H1 (cell line): ENCODE data around the gene IFNA13. TPM values are rescaled to one million over a fixed set of nuclear protein-coding genes. Genes with fewer than 3 reads are reported as not detected.

Source experiments
- CTCF ChIA-PET: fragments of 300-600 bp; sonication (Branson Sonifier 250); formaldehyde crosslinking; loops from one replicate; lab custom pipeline; 2021; ENCODE audit not compliant: partially characterized antibody; lab: Charles Lee
- POLR2A ChIA-PET: fragments of 300-600 bp; sonication (Branson Sonifier 250); formaldehyde crosslinking; loops from one replicate; lab custom pipeline; 2021; ENCODE audit warnings: inconsistent platforms; ENCODE audit not compliant: partially characterized antibody; lab: Charles Lee
- DNase-seq, 2 experiments: peaks; one replicate each; pipeline versions ENCODE4 v3.0.0 to v3.0.0-alpha.2; 2010 to 2022; ENCODE audit warnings: low spot score in 2 of 2, low read depth in 1 of 2, mixed read lengths in 1 of 2
- FAIRE-seq: peaks from 2 replicates; lab custom pipeline; 2011; peaks lifted over from hg19 to GRCh38; lab: Jason Lieb, UNC
- H2AFZ ChIP-seq: 2 replicates; pipeline ENCODE4 v1.8.1; 2012; ENCODE audit warnings: low read length, inconsistent platforms
- H2AK5ac ChIP-seq: 2 replicates; pipeline ENCODE4 v1.6.1; 2013; ENCODE audit warnings: low read depth, low read length
- H2BK120ac ChIP-seq: replicated peaks from 2 replicates; pipeline ENCODE3; 2013; ENCODE audit warnings: low read depth, low read length, inconsistent platforms
- H2BK12ac ChIP-seq: 2 replicates; pipeline ENCODE4 v1.6.1; 2013; ENCODE audit warnings: low read depth, low read length
- H2BK15ac ChIP-seq: 2 replicates; pipeline ENCODE4 v1.6.1; 2013; ENCODE audit warnings: low read length
- H2BK20ac ChIP-seq: 2 replicates; pipeline ENCODE4 v1.6.1; 2013; ENCODE audit warnings: low read length
- H2BK5ac ChIP-seq: 2 replicates; pipeline ENCODE4 v1.6.1; 2013; ENCODE audit warnings: low read depth, low read length
- H3K14ac ChIP-seq: 2 replicates; pipeline ENCODE4 v1.6.1; 2013; ENCODE audit warnings: inconsistent platforms; ENCODE audit not compliant: insufficient read length
- H3K18ac ChIP-seq: 2 replicates; pipeline ENCODE4 v1.6.1; 2013; ENCODE audit warnings: low read length; ENCODE audit errors: extremely low read depth
- H3K23ac ChIP-seq: 2 replicates; pipeline ENCODE4 v1.6.1; 2013; ENCODE audit warnings: inconsistent platforms; ENCODE audit not compliant: insufficient read length
- H3K23me2 ChIP-seq: 2 replicates; pipeline ENCODE4 v1.6.1; 2013; ENCODE audit warnings: low read depth, low read length
- H3K27ac ChIP-seq: 2 replicates; pipeline ENCODE4 v1.6.1; 2011; ENCODE audit warnings: low read depth, low read length, inconsistent platforms
- H3K27me3 ChIP-seq, 4 experiments: replicated peaks in 1 of 4; 1 replicate in 1 of 4; 2 replicates in 3 of 4; pipeline versions ENCODE4 v1.6.1 to v1.8.1; 2011 to 2013; ENCODE audit warnings: low read length in 3 of 4, mild to moderate bottlenecking in 3 of 4, inconsistent platforms in 2 of 4, mixed read lengths in 2 of 4, moderate library complexity in 1 of 4; ENCODE audit not compliant: control insufficient read depth in 3 of 4, insufficient read depth in 3 of 4; ENCODE audit errors: extremely low read depth in 1 of 4
- H3K36me3 ChIP-seq, 4 experiments: 2 replicates each; pipeline versions ENCODE4 v1.6.1 to v1.8.1; 2011 to 2013; ENCODE audit warnings: mild to moderate bottlenecking in 4 of 4, low read length in 3 of 4, moderate library complexity in 2 of 4, control low read depth in 1 of 4, inconsistent platforms in 1 of 4; ENCODE audit not compliant: insufficient read depth in 4 of 4, control insufficient read depth in 2 of 4
- H3K4ac ChIP-seq: replicated peaks from 2 replicates; pipeline ENCODE3; 2013; ENCODE audit warnings: low read length, low read depth, mixed read lengths, inconsistent platforms; ENCODE audit not compliant: insufficient read length
- H3K4me1 ChIP-seq, 4 experiments: replicated peaks in 1 of 4; 1 replicate in 1 of 4; 2 replicates in 3 of 4; pipeline versions ENCODE4 v1.6.1 to v1.8.1; 2011 to 2013; ENCODE audit warnings: low read length in 3 of 4, inconsistent platforms in 2 of 4, mixed read lengths in 1 of 4; ENCODE audit not compliant: insufficient read depth in 4 of 4, control insufficient read depth in 3 of 4
- H3K4me2 ChIP-seq, 2 experiments: 2 replicates each; pipeline versions ENCODE4 v1.6.1 to v1.8.1; 2011 to 2013; ENCODE audit warnings: low read depth in 2 of 2, low read length in 2 of 2, control low read depth in 1 of 2, inconsistent platforms in 1 of 2, mild to moderate bottlenecking in 1 of 2; ENCODE audit not compliant: insufficient read depth in 1 of 2
- H3K4me3 ChIP-seq, 4 experiments: fragments of 200-600, 300-600 bp in 1 of 4; sonication (generic), shearing (Covaris generic), sonication (Bioruptor Twin) in 1 of 4; 2 replicates each; pipeline versions ENCODE4 v1.5.1 to v1.8.1; 2011 to 2016; ENCODE audit warnings: low read length in 4 of 4, low read depth in 3 of 4, control low read depth in 2 of 4, inconsistent platforms in 2 of 4, mild to moderate bottlenecking in 2 of 4, mixed read lengths in 1 of 4, moderate library complexity in 1 of 4; ENCODE audit not compliant: insufficient read depth in 2 of 4; ENCODE audit errors: extremely low read depth in 1 of 4
- H3K56ac ChIP-seq: replicated peaks from 2 replicates; pipeline ENCODE3; 2013; ENCODE audit warnings: low read depth, mild to moderate bottlenecking, mixed read lengths, low read length, inconsistent platforms; ENCODE audit not compliant: insufficient read length
- H3K79me1 ChIP-seq: 2 replicates; pipeline ENCODE4 v1.6.1; 2013; ENCODE audit warnings: low read depth, low read length, control low read depth
- H3K79me2 ChIP-seq, 2 experiments: 2 replicates each; pipeline versions ENCODE4 v1.6.1 to v1.8.1; 2012 to 2013; ENCODE audit warnings: low read length in 2 of 2, mild to moderate bottlenecking in 2 of 2, inconsistent platforms in 1 of 2; ENCODE audit not compliant: insufficient read depth in 2 of 2, control insufficient read depth in 1 of 2
- H3K9ac ChIP-seq, 4 experiments: replicated peaks in 1 of 4; 1 replicate in 1 of 4; 2 replicates in 3 of 4; pipeline versions ENCODE4 v1.6.1 to v1.8.1; 2011 to 2013; ENCODE audit warnings: low read depth in 3 of 4, low read length in 3 of 4, control low read depth in 2 of 4, mild to moderate bottlenecking in 2 of 4, moderate library complexity in 2 of 4, inconsistent platforms in 1 of 4; ENCODE audit errors: extremely low read depth in 1 of 4
- H3K9me3 ChIP-seq, 2 experiments: 2 replicates each; pipeline versions ENCODE4 v1.6.1 to v1.8.1; 2012 to 2013; ENCODE audit warnings: mild to moderate bottlenecking in 2 of 2, moderate library complexity in 2 of 2, control low read depth in 1 of 2, inconsistent platforms in 1 of 2, low read depth in 1 of 2, low read length in 1 of 2, mixed read lengths in 1 of 2; ENCODE audit not compliant: insufficient read depth in 2 of 2
- H4K20me1 ChIP-seq, 2 experiments: replicated peaks in 1 of 2; 2 replicates each; pipeline versions ENCODE3 to v1.8.1; 2011 to 2013; ENCODE audit warnings: inconsistent platforms in 2 of 2, low read length in 2 of 2, mild to moderate bottlenecking in 1 of 2; ENCODE audit not compliant: insufficient read depth in 2 of 2, control insufficient read depth in 1 of 2
- H4K5ac ChIP-seq: 2 replicates; pipeline ENCODE4 v1.6.1; 2013; ENCODE audit warnings: low read length, low read depth, mixed read lengths, inconsistent platforms; ENCODE audit not compliant: insufficient read length
- H4K8ac ChIP-seq: 2 replicates; pipeline ENCODE4 v1.8.0; 2013; ENCODE audit warnings: mild to moderate bottlenecking, moderate library complexity, low read length, inconsistent platforms; ENCODE audit not compliant: insufficient read depth; ENCODE audit errors: extremely low read depth
- H4K91ac ChIP-seq: replicated peaks from 2 replicates; pipeline ENCODE3; 2013; ENCODE audit warnings: low read length, mixed read lengths, inconsistent platforms; ENCODE audit not compliant: insufficient read length
- EP300 ChIP-seq, 2 experiments: IDR thresholded peaks; 1 replicate in 1 of 2; 2 replicates in 1 of 2; pipeline ENCODE4 v1.6.1; 2011 to 2012; ENCODE audit warnings: low read depth in 2 of 2, low read length in 2 of 2, mild to moderate bottlenecking in 2 of 2, borderline replicate concordance in 1 of 2, inconsistent platforms in 1 of 2, moderate library complexity in 1 of 2
- KDM1A ChIP-seq: fragments of 200-600, 300-600 bp; sonication (generic); IDR thresholded peaks from 2 replicates; pipeline ENCODE4 v1.7.1; 2016; ENCODE audit warnings: mild to moderate bottlenecking, low read length, borderline replicate concordance
- KDM4A ChIP-seq: IDR thresholded peaks from one replicate; pipeline ENCODE4 v1.7.1; 2012; ENCODE audit warnings: low read depth, mild to moderate bottlenecking, moderate library complexity, low read length, inconsistent platforms; ENCODE audit not compliant: severe bottlenecking
- NRF1 ChIP-seq: IDR thresholded peaks from 2 replicates; pipeline ENCODE4 v1.6.1; 2011; ENCODE audit warnings: mild to moderate bottlenecking, low read depth, low read length, improper control_type of control experiment
- PHF8 ChIP-seq: fragments of 200-600 bp; sonication (generic); conservative IDR thresholded peaks from 2 replicates; pipeline ENCODE4 v1.7.1; 2012; ENCODE audit warnings: low read depth, mild to moderate bottlenecking, inconsistent platforms, low read length, moderate library complexity
- POLR2A ChIP-seq, 2 experiments: IDR thresholded peaks; 1 replicate in 1 of 2; 2 replicates in 1 of 2; pipeline ENCODE4 v1.6.1; 2011; ENCODE audit warnings: low read depth in 2 of 2, low read length in 2 of 2, mild to moderate bottlenecking in 2 of 2; ENCODE audit errors: control extremely low read depth in 1 of 2
- POU5F1 ChIP-seq: IDR thresholded peaks from 2 replicates; pipeline ENCODE4 v1.6.1; 2011; ENCODE audit warnings: low read depth, mild to moderate bottlenecking, low read length, moderate library complexity
- SIRT6 ChIP-seq: IDR thresholded peaks from one replicate; pipeline ENCODE4 v1.7.1; 2012; ENCODE audit warnings: low read length, inconsistent platforms
- TAF1 ChIP-seq: IDR thresholded peaks from 2 replicates; pipeline ENCODE4 v1.6.1; 2011; ENCODE audit warnings: mild to moderate bottlenecking, low read depth, low read length
- TBP ChIP-seq: IDR thresholded peaks from 2 replicates; pipeline ENCODE4 v1.6.1; 2011; ENCODE audit warnings: low read depth, low read length, improper control_type of control experiment
- TEAD4 ChIP-seq: IDR thresholded peaks from 2 replicates; pipeline ENCODE4 v1.6.1; 2012; ENCODE audit warnings: low read depth, low read length, inconsistent platforms, mixed read lengths
- WGBS, 2 experiments: shearing (Covaris generic) in 1 of 2; methylation state at CpG; one replicate each; pipeline versions ENCODE4 v1.1.6 to v1.1.7; 2013 to 2015; ENCODE audit warnings: low lambda C conversion rate in 2 of 2, mixed read lengths in 2 of 2, inconsistent platforms in 1 of 2, low coverage in 1 of 2, missing lambda C conversion rate in 1 of 2; ENCODE audit not compliant: insufficient replicate concordance in 2 of 2, insufficient coverage in 1 of 2, insufficient read length in 1 of 2; ENCODE audit errors: extremely low coverage in 1 of 2, missing lambda C conversion rate in 1 of 2; 5-methylcytosine and 5-hydroxymethylcytosine counted together
- polyA plus RNA-seq, 7 experiments: library from polyadenylated mRNA; depleted of rRNA in 3 of 7; stranded (reverse) in 5 of 7; unstranded in 2 of 7; fragments of >200 nt in 5 of 7; fragments of 200-250 nt in 2 of 7; gene quantifications; 1 replicate in 5 of 7; 2 replicates in 1 of 7; 4 replicates in 1 of 7; pipeline versions ENCODE4 v1.2.1 to v1.2.3, GENCODE V29; 2011 to 2013; ENCODE audit warnings: missing spikeins in 2 of 7, mixed read lengths in 2 of 7
- total RNA-seq: library from RNA; stranded (reverse); fragmentation: NEBNext Ultra II Directional; extraction: Animal tissue kit (Norgen Biotek cat#: 25700); gene quantifications from 2 replicates; pipeline ENCODE4 v1.2.1, GENCODE V29; 2021

Gene IFNA13
- total and polyA plus RNA-seq, 2 of the 8 experiments (the other 6 are each of a cell fraction or from before 2014, with no cell fraction given): not detected

- POLR2A ChIA-PET: interaction anchor here (1.1 to 1.3 kb wide), 2 partner anchors 61 to 68 kb away, joined by 3 read pairs; no protein-coding TSS in a partner anchor
- TF ChIP-seq EP300 (IDR thresholded peaks at IDR 0.05; ENCODE audit: borderline replicate concordance in 1 of 2, low read depth in 2 of 2, low read length in 2 of 2): no peak
- peak; percentile 88 for TF ChIP-seq PHF8
- TF ChIP-seq TAF1: peak; percentile 82
- peak; percentile 65 for TF ChIP-seq TBP
- TF ChIP-seq SIRT6: no peak
- TF ChIP-seq KDM4A: peak; percentile 54
- TF ChIP-seq KDM1A: no peak
- TF ChIP-seq TEAD4: no peak
- peak in 1 of 2 experiments; percentile 79; a peak in 2 of 3 replicates for TF ChIP-seq POLR2A (IDR thresholded peaks at IDR 0.05; ENCODE audit: control extremely low read depth in 1 of 2, low read depth in 2 of 2, low read length in 2 of 2)
- no peak for TF ChIP-seq POU5F1
- peak; percentile 41 for TF ChIP-seq NRF1
Observed at GRCh38 chr9:21334701-21335632, 32.9 kb downstream of the IFNA13 start, which contains the start of gene KLHL9. TSS of gene KLHL9 (minus strand) at chr9:21335404. CDS start at chr9:21334859, 545 bp downstream.

More at GRCh38 chr9:21334701-21335632, 32.9 kb downstream of the IFNA13 start, which contains the start of gene KLHL9:
- Histone ChIP-seq H3K18ac (peak within 1 kb of the TSS; percentile 79; the same call in 1 of the 2 replicates), H3K79me2 (peaks cover 8 to 49% of the 10 kb centered on the region in 2 experiments), H2BK12ac (no peak within 1 kb of the TSS), H3K4ac (no peak within 1 kb of the TSS), H3K4me1 (peaks cover 0 to 5% (median 0%) of the 10 kb centered on the region in 4 experiments; a peak in 2 of 7 replicates), H3K27ac (peak within 1 kb of the TSS; percentile 81), H2BK15ac (no peak within 1 kb of the TSS; the same call in 1 of the 2 replicates), H2BK120ac (no peak within 1 kb of the TSS), H3K14ac (peak within 1 kb of the TSS; percentile 87), H3K9ac (peak within 1 kb of the TSS; percentile 77 to 99 (median 95)), H2BK20ac (no peak within 1 kb of the TSS), H3K4me2 (peak within 1 kb of the TSS; percentile 81 to 92), H4K8ac (peak within 1 kb of the TSS; percentile 99), H4K20me1 (peaks cover 4 to 10% of the 10 kb centered on the region in 2 experiments), H2AK5ac (no peak within 1 kb of the TSS), H2AFZ (peak within 1 kb of the TSS; percentile 100), H3K36me3 (peaks cover 0 to 11% (median 0%) of the 10 kb centered on the region in 4 experiments; a peak in 2 of 8 replicates), H3K4me3 (peak within 1 kb of the TSS; percentile 76 to 100 (median 90)), H3K56ac (peak within 1 kb of the TSS; percentile 70), H3K9me3 (no peaks in the 10 kb centered on the region), H3K23ac (peak within 1 kb of the TSS; percentile 71), H2BK5ac (peak within 1 kb of the TSS; percentile 79), H3K23me2 (peaks cover 4% of the 10 kb centered on the region), H4K91ac (peak within 1 kb of the TSS; percentile 6), H4K5ac (peak within 1 kb of the TSS; percentile 92), H3K27me3 (no peaks in the 10 kb centered on the region), H3K79me1 (no peaks in the 10 kb centered on the region; the same call in none of the 2 replicates)
- CTCF ChIA-PET: interaction anchor here (0.8 to 8.0 kb wide), 9 partner anchors 11 to 121 kb away, joined by 3 to 79 read pairs (median 4); no protein-coding TSS in a partner anchor
- FAIRE-seq (no peak), DNase-seq (peak; percentile 63 to 88)
- 3% methylated on average over 50 of the region's 55 CpGs; no CpG with 5 or more reads in 1 of the 2 experiments for WGBS, 2 experiments
